ENCODE data around the gene CDH19.

The CDH19 gene

GRCh38 chr18:66603941-66604627 is at the start of gene CDH19:
TSS of gene CDH19 (minus strand) at chr18:66604090. CDS start at chr18:66572204, 31,886 bp downstream.
- in situ Hi-C loops (cut with MboI; ENCODE audit: low sequenced_read_pairs) = no loop called here

GRCh38 chr18:66647671-66648070 is 43.8 kb upstream of the CDH19 start:
- in situ Hi-C loops (cut with MboI; ENCODE audit: low sequenced_read_pairs) = no loop called here

- in situ Hi-C loops (cut with MboI; ENCODE audit: low sequenced_read_pairs) = no loop called here
These were observed 42.7 kb upstream of the CDH19 start for GRCh38 chr18:66646609-66647008.

GRCh38 chr18:66645983-66646382 is 42.1 kb upstream of the CDH19 start:
- in situ Hi-C loops (cut with MboI; ENCODE audit: low sequenced_read_pairs) = no loop called here

GRCh38 chr18:66641056-66641455 is 37.2 kb upstream of the CDH19 start:
- in situ Hi-C loops (cut with MboI; ENCODE audit: low sequenced_read_pairs) = no loop called here

GRCh38 chr18:66640431-66640830 is 36.5 kb upstream of the CDH19 start:
- in situ Hi-C loops (cut with MboI; ENCODE audit: low sequenced_read_pairs) = no loop called here

GRCh38 chr18:66638856-66639629 is 35.2 kb upstream of the CDH19 start:
- in situ Hi-C loops (cut with MboI; ENCODE audit: low sequenced_read_pairs) = no loop called here

GRCh38 chr18:66635342-66635741 is 31.5 kb upstream of the CDH19 start:
- in situ Hi-C loops (cut with MboI; ENCODE audit: low sequenced_read_pairs) = no loop called here

GRCh38 chr18:66632756-66633155 is 28.9 kb upstream of the CDH19 start:
- in situ Hi-C loops (cut with MboI; ENCODE audit: low sequenced_read_pairs) = no loop called here

- in situ Hi-C loops (cut with MboI; ENCODE audit: low sequenced_read_pairs) = no loop called here
These were observed 26.9 kb upstream of the CDH19 start for GRCh38 chr18:66630831-66631230.

- in situ Hi-C loops (cut with MboI; ENCODE audit: low sequenced_read_pairs) = no loop called here
These were observed 19.9 kb upstream of the CDH19 start for GRCh38 chr18:66623821-66624220.

GRCh38 chr18:66621816-66622576 is 18.1 kb upstream of the CDH19 start:
- in situ Hi-C loops (cut with MboI; ENCODE audit: low sequenced_read_pairs) = no loop called here

GRCh38 chr18:66616523-66616983 is 12.7 kb upstream of the CDH19 start:
- in situ Hi-C loops (cut with MboI; ENCODE audit: low sequenced_read_pairs) = no loop called here

GRCh38 chr18:66615176-66615575 is 11.3 kb upstream of the CDH19 start:
- in situ Hi-C loops (cut with MboI; ENCODE audit: low sequenced_read_pairs) = no loop called here

- in situ Hi-C loops (cut with MboI; ENCODE audit: low sequenced_read_pairs) = no loop called here
These were observed 3.7 kb upstream of the CDH19 start for GRCh38 chr18:66607632-66608031.

- in situ Hi-C loops (cut with MboI; ENCODE audit: low sequenced_read_pairs) = no loop called here
These were observed 2.2 kb downstream of the CDH19 start for GRCh38 chr18:66601649-66602048.

GRCh38 chr18:66599190-66599589 is 4.7 kb downstream of the CDH19 start:
- in situ Hi-C loops (cut with MboI; ENCODE audit: low sequenced_read_pairs) = no loop called here

- in situ Hi-C loops (cut with MboI; ENCODE audit: low sequenced_read_pairs) = no loop called here
These were observed 16.5 kb downstream of the CDH19 start for GRCh38 chr18:66587430-66587829.

- in situ Hi-C loops (cut with MboI; ENCODE audit: low sequenced_read_pairs) = no loop called here
These were observed 21.7 kb downstream of the CDH19 start for GRCh38 chr18:66582211-66582610.

- in situ Hi-C loops (cut with MboI; ENCODE audit: low sequenced_read_pairs) = no loop called here
These were observed 28.6 kb downstream of the CDH19 start for GRCh38 chr18:66575263-66575662.

- in situ Hi-C loops (cut with MboI; ENCODE audit: low sequenced_read_pairs) = no loop called here
These were observed 32.0 kb downstream of the CDH19 start for GRCh38 chr18:66571845-66572244.

GRCh38 chr18:66566616-66567015 is 37.3 kb downstream of the CDH19 start:
- in situ Hi-C loops (cut with MboI; ENCODE audit: low sequenced_read_pairs) = no loop called here
